Measurements from ENCODE around the gene IL19. TPM values are rescaled to one million over a fixed set of nuclear protein-coding genes. Genes with fewer than 3 reads are reported as not detected.

Gene IL19
- total and polyA plus RNA-seq, 9 of the 15 experiments (the other 6 are each of a cell fraction or from before 2014, with no cell fraction given): not detected

DNA sequence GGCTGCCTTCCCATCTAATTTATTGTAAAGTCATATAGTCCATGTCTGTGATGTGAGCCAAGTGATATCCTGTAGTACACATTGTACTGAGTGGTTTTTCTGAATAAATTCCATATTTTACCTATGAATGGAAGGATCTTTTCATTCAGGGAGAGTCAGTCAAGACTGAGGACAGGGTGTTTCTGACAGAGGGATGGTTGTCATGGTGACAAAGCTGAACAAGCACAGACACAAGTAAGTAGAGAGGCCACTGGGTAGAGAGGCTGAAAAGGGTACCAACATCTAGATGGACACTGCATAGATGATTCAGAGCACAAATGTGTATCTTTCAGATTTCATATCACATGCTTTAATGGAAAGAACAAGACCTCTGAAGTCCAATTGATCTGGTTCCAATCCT, 72.3 kb downstream of the IL19 start:
- H4K20me1 ChIP-seq (replicated peaks; ENCODE audit: control insufficient read depth, insufficient read depth, low read length): no peaks in the 10 kb centered on the region
- H3K4me3 ChIP-seq: no peak overlapping the region
- CTCF ChIA-PET (ENCODE audit: low intra/inter-chr PET ratio): no interaction called here
- FAIRE-seq (no peak), DNase-seq (ENCODE audit: extremely low read depth in 1 of 4, low spot score in 3 of 4) (no peak), ATAC-seq (no peak)
- no peaks in the 10 kb centered on the region for H3K9me1 ChIP-seq (ENCODE audit: control insufficient read depth, insufficient read depth, low read length)
- in situ Hi-C loops (cut with MboI): no loop called here
- intact Hi-C loops (cut with micrococcal nuclease): no loop called here
- POLR2A ChIA-PET: interaction anchor here (0.6 to 1.1 kb wide), 4 partner anchors 10 to 136 kb away, joined by 3 to 6 read pairs (median 3); no protein-coding TSS in a partner anchor
- H3K36me3 ChIP-seq (ENCODE audit: control insufficient read depth, insufficient read depth, low read length): no peaks in the 10 kb centered on the region
- BruUV-seq (replicated peaks): no TSS peak
- TF ChIP-seq, protein P1, sequence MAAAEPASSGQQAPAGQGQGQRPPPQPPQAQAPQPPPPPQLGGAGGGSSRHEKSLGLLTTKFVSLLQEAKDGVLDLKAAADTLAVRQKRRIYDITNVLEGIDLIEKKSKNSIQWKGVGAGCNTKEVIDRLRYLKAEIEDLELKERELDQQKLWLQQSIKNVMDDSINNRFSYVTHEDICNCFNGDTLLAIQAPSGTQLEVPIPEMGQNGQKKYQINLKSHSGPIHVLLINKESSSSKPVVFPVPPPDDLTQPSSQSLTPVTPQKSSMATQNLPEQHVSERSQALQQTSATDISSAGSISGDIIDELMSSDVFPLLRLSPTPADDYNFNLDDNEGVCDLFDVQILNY (CRISPR knock-in tag; IDR thresholded peaks at IDR 0.05): no peak
- peak; percentile 85 for TF ChIP-seq RFX1 (IDR thresholded peaks at IDR 0.05)
- TF ChIP-seq ELF4 (CRISPR knock-in tag; IDR thresholded peaks at IDR 0.05): no peak
- TF ChIP-seq BRF1 (IDR thresholded peaks at IDR 0.05; ENCODE audit: borderline replicate concordance, extremely low read depth, insufficient read length): no peak
- H3K4me1 ChIP-seq (replicated peaks in 1 of 2; ENCODE audit: control insufficient read depth in 2 of 2, insufficient read depth in 2 of 2, low read length in 2 of 2): peaks cover 16 to 22% of the 10 kb centered on the region in 2 experiments; a peak in 4 of 5 replicates
- H3K79me2 ChIP-seq (ENCODE audit: control insufficient read depth, insufficient read depth, low read length): no peaks in the 10 kb centered on the region
- no peaks in the 10 kb centered on the region for H3K9me3 ChIP-seq (replicated peaks; ENCODE audit: control insufficient read depth, insufficient read depth, low read depth, low read length)
- H3K27me3 ChIP-seq (ENCODE audit: control insufficient read depth in 2 of 2, insufficient read depth in 2 of 2, low read length in 2 of 2): peaks cover 3 to 14% of the 10 kb centered on the region in 2 experiments
- H3K4me2 ChIP-seq (ENCODE audit: insufficient read depth, low read length): no peak overlapping the region
- no peak overlapping the region for H3K9ac ChIP-seq (ENCODE audit: insufficient read depth in 1 of 2, low read depth in 2 of 2, low read length in 2 of 2)
- no peak overlapping the region for H2AFZ ChIP-seq (ENCODE audit: low read depth, low read length)
- H3K27ac ChIP-seq (ENCODE audit: extremely low read depth, low read depth, low read length): no peak overlapping the region

DNA sequence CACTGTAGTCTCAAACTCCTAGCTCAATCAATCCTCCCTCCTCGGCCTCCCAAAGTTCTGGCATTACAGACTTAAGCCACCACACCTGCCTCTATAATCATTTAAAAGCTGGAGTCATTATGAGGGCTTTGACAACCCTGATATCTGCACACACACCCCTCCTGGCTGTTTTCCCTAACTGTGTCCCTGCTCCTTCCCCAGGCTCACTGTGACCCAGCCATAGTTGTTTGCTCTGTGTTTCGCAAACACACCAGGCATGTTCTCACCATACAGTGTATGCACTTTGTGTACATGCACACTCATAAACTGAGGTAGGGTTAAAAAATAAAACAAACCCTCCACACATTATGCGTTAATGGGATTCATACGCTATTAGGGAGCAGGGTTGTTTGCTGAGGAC, 73.1 kb downstream of the IL19 start:
- no peak for ATAC-seq
- H4K20me1 ChIP-seq (replicated peaks; ENCODE audit: control insufficient read depth, insufficient read depth, low read length): no peaks in the 10 kb centered on the region
- ChIA-PET CTCF (ENCODE audit: low intra/inter-chr PET ratio) (no interaction called here), POLR2A (interaction anchor here (0.8 to 1.2 kb wide), 5 partner anchors 8 to 132 kb away, joined by 3 to 6 read pairs (median 3); no protein-coding TSS in a partner anchor)
- peaks cover 21 to 26% of the 10 kb centered on the region in 2 experiments; a peak in 4 of 5 replicates for H3K4me1 ChIP-seq (replicated peaks in 1 of 2; ENCODE audit: control insufficient read depth in 2 of 2, insufficient read depth in 2 of 2, low read length in 2 of 2)
- H3K9me1 ChIP-seq (ENCODE audit: control insufficient read depth, insufficient read depth, low read length): no peaks in the 10 kb centered on the region
- no peak overlapping the region for H3K9ac ChIP-seq (ENCODE audit: insufficient read depth in 1 of 2, low read depth in 2 of 2, low read length in 2 of 2)
- no peak overlapping the region for H2AFZ ChIP-seq (ENCODE audit: low read depth, low read length)
- no peak for DNase-seq (ENCODE audit: extremely low read depth in 1 of 4, low spot score in 3 of 4)
- H3K79me2 ChIP-seq (ENCODE audit: control insufficient read depth, insufficient read depth, low read length): no peaks in the 10 kb centered on the region
- H3K9me3 ChIP-seq (replicated peaks; ENCODE audit: control insufficient read depth, insufficient read depth, low read depth, low read length): no peaks in the 10 kb centered on the region
- no peak overlapping the region for H3K4me2 ChIP-seq (ENCODE audit: insufficient read depth, low read length)
- WGBS (ENCODE audit: insufficient coverage, low coverage, missing lambda C conversion rate): 56% methylated on average over 4 of the region's 4 CpGs
- no TSS peak for BruUV-seq (replicated peaks)
- no peak overlapping the region for H3K27ac ChIP-seq (ENCODE audit: extremely low read depth, low read depth, low read length)
- H3K36me3 ChIP-seq (ENCODE audit: control insufficient read depth, insufficient read depth, low read length): no peaks in the 10 kb centered on the region
- intact Hi-C loops (cut with micrococcal nuclease): no loop called here
- no peak overlapping the region for H3K4me3 ChIP-seq
- H3K27me3 ChIP-seq (ENCODE audit: control insufficient read depth in 2 of 2, insufficient read depth in 2 of 2, low read length in 2 of 2): peaks cover 3 to 13% of the 10 kb centered on the region in 2 experiments; a peak in 3 of 5 replicates
- in situ Hi-C loops (cut with MboI): no loop called here
- no peak for FAIRE-seq
- TF ChIP-seq HNRNPLL (IDR thresholded peaks at IDR 0.05; ENCODE audit: low read depth, low read length, poor library complexity, severe bottlenecking) (no peak), CC2D1A (IDR thresholded peaks at IDR 0.05) (no peak), NR2F6 (CRISPR knock-in tag; IDR thresholded peaks at IDR 0.05) (no peak), SMARCB1 (IDR thresholded peaks at IDR 0.05; ENCODE audit: insufficient read length, low read depth) (no peak), CHD2 (IDR thresholded peaks at IDR 0.05; ENCODE audit: low read depth, low read length) (no peak), TGIF2 (CRISPR knock-in tag; IDR thresholded peaks at IDR 0.05) (no peak), KDM1A (IDR thresholded peaks at IDR 0.05) (no peak), MCM5 (IDR thresholded peaks at IDR 0.05; ENCODE audit: low read depth) (no peak), PHF20 (IDR thresholded peaks at IDR 0.05; ENCODE audit: partially characterized antibody) (no peak), HLTF (IDR thresholded peaks at IDR 0.05) (no peak), ELF1 (tag; IDR thresholded peaks at IDR 0.05) (no peak), ELF2 (CRISPR knock-in tag; IDR thresholded peaks at IDR 0.05) (no peak), SP1 (CRISPR knock-in tag; IDR thresholded peaks at IDR 0.05) (no peak), CTBP1 (IDR thresholded peaks at IDR 0.05; ENCODE audit: borderline replicate concordance) (no peak)
- TF ChIP-seq, protein P2, sequence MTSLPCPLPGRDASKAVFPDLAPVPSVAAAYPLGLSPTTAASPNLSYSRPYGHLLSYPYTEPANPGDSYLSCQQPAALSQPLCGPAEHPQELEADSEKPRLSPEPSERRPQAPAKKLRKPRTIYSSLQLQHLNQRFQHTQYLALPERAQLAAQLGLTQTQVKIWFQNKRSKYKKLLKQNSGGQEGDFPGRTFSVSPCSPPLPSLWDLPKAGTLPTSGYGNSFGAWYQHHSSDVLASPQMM (CRISPR knock-in tag; IDR thresholded peaks at IDR 0.05): no peak

Measured in K562 (cell line).